Right kidney (tissue), 1 donor: ENCODE results near the gene UBE2U.

Experiments used
- DNase-seq: peaks from one replicate; pipeline ENCODE4 v3.0.0-alpha.2; 2016

The UBE2U gene

GRCh38 chr1:64293820-64294219 lies 90.4 kb downstream of the UBE2U start:
- no peak for DNase-seq

- DNase-seq: no peak
These were observed 91.7 kb downstream of the UBE2U start for GRCh38 chr1:64295136-64295535.

GRCh38 chr1:64295561-64295960 lies 92.1 kb downstream of the UBE2U start:
- DNase-seq: no peak

GRCh38 chr1:64296459-64296858 lies 93.0 kb downstream of the UBE2U start:
- no peak for DNase-seq

- no peak for DNase-seq
These were observed 98.8 kb downstream of the UBE2U start for GRCh38 chr1:64302194-64302593.

- DNase-seq: no peak
These were observed 99.5 kb downstream of the UBE2U start for GRCh38 chr1:64302971-64303370.

- DNase-seq: no peak
These were observed 101.4 kb downstream of the UBE2U start for GRCh38 chr1:64304823-64305222.

GRCh38 chr1:64308866-64309265 lies 105.4 kb downstream of the UBE2U start:
- DNase-seq: no peak

GRCh38 chr1:64309431-64309831 lies 106.0 kb downstream of the UBE2U start:
- DNase-seq: no peak

GRCh38 chr1:64310760-64311159 lies 107.3 kb downstream of the UBE2U start:
- DNase-seq: no peak

GRCh38 chr1:64312431-64312830 lies 109.0 kb downstream of the UBE2U start:
- no peak for DNase-seq

GRCh38 chr1:64315402-64315801 lies 112.0 kb downstream of the UBE2U start:
- no peak for DNase-seq
